GM12878 (cell line): ENCODE data around the gene APLP1. TPM values are rescaled to one million over a fixed set of nuclear protein-coding genes. Genes with fewer than 3 reads are reported as not detected.
A peak's percentile ranks its signal among the peaks of the same experiment; 100 is the strongest.

ENCODE experiments used
- ATAC-seq: fragments of 200-7000 bp; cut with Tn5 transposase; 3 replicates; pipeline ENCODE4 v1.9.1; 2020; ENCODE audit warnings: mild to moderate bottlenecking, moderate library complexity
- BruUV-seq: library from RNA; stranded (reverse); fragments of 400-500 nt; replicated peaks from 2 replicates; lab custom pipeline; 2021; lab: Mats Ljungman, UMichigan
- CTCF ChIA-PET: fragments of 300-600 bp; sonication (Branson Sonifier 250); formaldehyde crosslinking; extraction: SDS; loops from one replicate; lab custom pipeline; 2021; ENCODE audit warnings: inconsistent platforms; lab: Yijun Ruan, JAX
- POLR2A ChIA-PET: fragments of 350-600 bp; formaldehyde crosslinking; extraction: SDS; loops from one replicate; lab custom pipeline; 2021; ENCODE audit warnings: inconsistent platforms; lab: Charles Lee
- RAD21 ChIA-PET: fragments of 300-600 bp; sonication (Branson Sonifier 250); formaldehyde crosslinking; loops from one replicate; lab custom pipeline; 2023; ENCODE audit warnings: antibody characterized with exemption; ENCODE audit not compliant: unreplicated experiment; lab: Charles Lee
- SMC1A ChIA-PET: fragments of 300-600 bp; sonication (Branson Sonifier 250); formaldehyde crosslinking; loops from one replicate; lab custom pipeline; 2023; ENCODE audit not compliant: unreplicated experiment, uncharacterized antibody; lab: Charles Lee
- DNase-seq: peaks from one replicate; pipeline ENCODE4 v3.0.0-alpha.2; 2011; ENCODE audit warnings: low read depth, low spot score
- FAIRE-seq: peaks from 3 replicates; lab custom pipeline; 2011; peaks lifted over from hg19 to GRCh38; lab: Jason Lieb, UNC
- H2AFZ ChIP-seq: 2 replicates; pipeline ENCODE4 v1.6.0; 2011; ENCODE audit warnings: low read depth, low read length, control low read depth; ENCODE audit not compliant: control insufficient read depth
- H3K27ac ChIP-seq: 2 replicates; pipeline ENCODE4 v1.5.1; 2011; ENCODE audit warnings: control low read depth; ENCODE audit not compliant: control insufficient read depth, insufficient read depth
- H3K27me3 ChIP-seq, 2 experiments: replicated peaks in 1 of 2; 2 replicates each; pipeline versions ENCODE4 v1.6.0 to v1.6.1; 2011; ENCODE audit warnings: low read length in 1 of 2; ENCODE audit not compliant: control insufficient read depth in 2 of 2, insufficient read depth in 2 of 2
- H3K36me3 ChIP-seq, 2 experiments: 2 replicates each; pipeline ENCODE4 v1.5.1; 2011; ENCODE audit warnings: low read length in 1 of 2; ENCODE audit not compliant: control insufficient read depth in 2 of 2, insufficient read depth in 2 of 2
- H3K4me1 ChIP-seq: 2 replicates; pipeline ENCODE4 v1.6.1; 2011; ENCODE audit warnings: mild to moderate bottlenecking, low read length, moderate library complexity, mixed read lengths; ENCODE audit not compliant: control insufficient read depth, insufficient read depth
- H3K4me2 ChIP-seq: 2 replicates; pipeline ENCODE4 v1.6.0; 2011; ENCODE audit warnings: control low read depth; ENCODE audit not compliant: control insufficient read depth, insufficient read depth
- H3K4me3 ChIP-seq: fragments of 200-600 bp; sonication (generic); 2 replicates; pipeline ENCODE4 v1.5.1; 2016
- H3K79me2 ChIP-seq: 2 replicates; pipeline ENCODE4 v1.6.0; 2011; ENCODE audit warnings: low read length; ENCODE audit not compliant: control insufficient read depth, insufficient read depth
- H3K9ac ChIP-seq: 2 replicates; pipeline ENCODE4 v1.8.0; 2011; ENCODE audit warnings: low read length, control low read depth, mixed read lengths; ENCODE audit not compliant: control insufficient read depth, insufficient read depth
- H3K9me3 ChIP-seq: replicated peaks from 3 replicates; pipeline ENCODE4 v1.5.1; 2011; ENCODE audit warnings: mild to moderate bottlenecking, low read length; ENCODE audit not compliant: control insufficient read depth, insufficient read depth
- H4K20me1 ChIP-seq: 2 replicates; pipeline ENCODE4 v1.6.0; 2011; ENCODE audit not compliant: control insufficient read depth, insufficient read depth
- BRCA1 ChIP-seq: IDR thresholded peaks from 2 replicates; pipeline ENCODE4 v1.6.1; 2011; ENCODE audit warnings: low read depth, low read length, improper control_type of control experiment
- CHD2 ChIP-seq: IDR thresholded peaks from 2 replicates; pipeline ENCODE4 v1.6.1; 2011; ENCODE audit warnings: low read depth, low read length, improper control_type of control experiment, borderline replicate concordance
- CREM ChIP-seq: IDR thresholded peaks from 2 replicates; pipeline ENCODE4 v1.6.1; 2014; ENCODE audit warnings: antibody characterized with exemption, low read depth
- HDAC2 ChIP-seq: fragments of 200-600 bp; sonication (generic); IDR thresholded peaks from 2 replicates; pipeline ENCODE4 v1.6.1; 2017
- KLF5 ChIP-seq: fragments of 450-650 bp; IDR thresholded peaks from 2 replicates; pipeline ENCODE4 v1.6.1; 2014; ENCODE audit warnings: mild to moderate bottlenecking; ENCODE audit not compliant: partially characterized antibody
- NFYA ChIP-seq: IDR thresholded peaks from 2 replicates; pipeline ENCODE4 v1.6.1; 2011; ENCODE audit warnings: low read depth, mild to moderate bottlenecking, low read length, improper control_type of control experiment, borderline replicate concordance
- NR2F1 ChIP-seq: fragments of 450-650 bp; conservative IDR thresholded peaks from 2 replicates; pipeline ENCODE4 v1.6.1; 2017; ENCODE audit warnings: mild to moderate bottlenecking
- NRF1 ChIP-seq: conservative IDR thresholded peaks from 2 replicates; pipeline ENCODE4 v1.6.1; 2011; ENCODE audit warnings: mild to moderate bottlenecking, low read depth, low read length, improper control_type of control experiment
- POLR2AphosphoS2 ChIP-seq: IDR thresholded peaks from 2 replicates; pipeline ENCODE4 v1.6.1; 2011; ENCODE audit warnings: low read depth, mild to moderate bottlenecking, low read length, improper control_type of control experiment, moderate library complexity
- SIX5 ChIP-seq: IDR thresholded peaks from 2 replicates; pipeline ENCODE4 v1.6.1; 2011; ENCODE audit warnings: mild to moderate bottlenecking, low read depth, low read length, moderate library complexity; ENCODE audit not compliant: severe bottlenecking
- SMAD5 ChIP-seq: IDR thresholded peaks from 2 replicates; pipeline ENCODE4 v1.6.1; 2016; ENCODE audit warnings: antibody characterized with exemption, low read depth
- SMC3 ChIP-seq: IDR thresholded peaks from 2 replicates; pipeline ENCODE4 v1.6.1; 2011; ENCODE audit warnings: low read length, improper control_type of control experiment, borderline replicate concordance
- SPI1 ChIP-seq: IDR thresholded peaks from 2 replicates; pipeline ENCODE4 v1.6.1; 2011; ENCODE audit warnings: low read depth, mild to moderate bottlenecking, low read length, moderate library complexity, borderline replicate concordance; ENCODE audit not compliant: insufficient read depth
- SREBF1 ChIP-seq: IDR thresholded peaks from 2 replicates; pipeline ENCODE4 v1.6.1; 2012; ENCODE audit warnings: mild to moderate bottlenecking, low read length
- SREBF2 ChIP-seq: IDR thresholded peaks from 2 replicates; pipeline ENCODE4 v1.6.1; 2012; ENCODE audit warnings: mild to moderate bottlenecking, low read length
- SRF ChIP-seq, 2 experiments: IDR thresholded peaks; 2 replicates each; pipeline ENCODE4 v1.6.1; 2011; ENCODE audit warnings: low read depth in 2 of 2, low read length in 2 of 2, mild to moderate bottlenecking in 1 of 2, moderate library complexity in 1 of 2
- TAF1 ChIP-seq: IDR thresholded peaks from 2 replicates; pipeline ENCODE4 v1.6.1; 2011; ENCODE audit warnings: mild to moderate bottlenecking, low read depth, low read length, borderline replicate concordance
- ZNF217 ChIP-seq: fragments of 450-650 bp; IDR thresholded peaks from 2 replicates; pipeline ENCODE4 v1.6.1; 2017; ENCODE audit warnings: antibody characterized with exemption, mild to moderate bottlenecking
- WGBS: methylation state at CpG from one replicate; pipeline ENCODE4 v1.1.6; 2016; ENCODE audit warnings: low lambda C conversion rate; ENCODE audit not compliant: insufficient replicate concordance, insufficient coverage; ENCODE audit errors: missing lambda C conversion rate; 5-methylcytosine and 5-hydroxymethylcytosine counted together
- in situ Hi-C: fragments of 300-500 bp; cut with MboI; formaldehyde crosslinking; loops from 9 replicates; pipeline ENCODE4 v1.14.3; 2018; ENCODE audit warnings: mixed read lengths
- intact Hi-C: fragments of 100-400 bp; cut with micrococcal nuclease; formaldehyde crosslinking; loops from one replicate; pipeline ENCODE4 v1.14.2; 2022; ENCODE audit not compliant: unreplicated experiment
- polyA plus RNA-seq, 11 experiments: library from polyadenylated mRNA; depleted of rRNA in 4 of 11; unstranded in 6 of 11; stranded (reverse) in 5 of 11; fragments of >200 nt; fragmentation: Nextera tagmentation in 4 of 11; fragmentation: Illumina TruSeq in 1 of 11; extraction: Ambion mirVana in 4 of 11; extraction: Trizol in 1 of 11; gene quantifications; 1 replicate in 1 of 11; 2 replicates in 10 of 11; pipeline versions ENCODE4 v1.2.1 to v1.2.3, GENCODE V29; 2011 to 2016; ENCODE audit warnings: inconsistent platforms in 2 of 11, missing spikeins in 2 of 11, low read depth in 1 of 11
- total RNA-seq, 4 experiments: library from RNA; depleted of rRNA in 3 of 4; stranded (reverse); fragments of >200 nt in 3 of 4; fragmentation: Illumina TruSeq in 1 of 4; extraction: Trizol in 1 of 4; gene quantifications; 2 replicates each; pipeline versions ENCODE4 v1.2.1 to v1.2.3, GENCODE V29; 2013 to 2021
- TF ChIP-seq, protein P1 (sequence below): fragments of 450-650 bp; IDR thresholded peaks from 2 replicates; pipeline ENCODE4 v1.6.1; 2016; ENCODE audit warnings: mild to moderate bottlenecking
- TF ChIP-seq, protein P2 (sequence below): fragments of 450-650 bp; IDR thresholded peaks from 2 replicates; pipeline ENCODE4 v1.6.1; 2017; ENCODE audit warnings: mild to moderate bottlenecking, low read depth, inconsistent platforms; ENCODE audit not compliant: poor library complexity, severe bottlenecking

APLP1 gene
- total and polyA plus RNA-seq, 10 of the 15 experiments (the other 5 are each of a cell fraction or from before 2014, with no cell fraction given) = 0.07 to 2.2 (median 0.91) TPM; not detected in 1

DNA sequence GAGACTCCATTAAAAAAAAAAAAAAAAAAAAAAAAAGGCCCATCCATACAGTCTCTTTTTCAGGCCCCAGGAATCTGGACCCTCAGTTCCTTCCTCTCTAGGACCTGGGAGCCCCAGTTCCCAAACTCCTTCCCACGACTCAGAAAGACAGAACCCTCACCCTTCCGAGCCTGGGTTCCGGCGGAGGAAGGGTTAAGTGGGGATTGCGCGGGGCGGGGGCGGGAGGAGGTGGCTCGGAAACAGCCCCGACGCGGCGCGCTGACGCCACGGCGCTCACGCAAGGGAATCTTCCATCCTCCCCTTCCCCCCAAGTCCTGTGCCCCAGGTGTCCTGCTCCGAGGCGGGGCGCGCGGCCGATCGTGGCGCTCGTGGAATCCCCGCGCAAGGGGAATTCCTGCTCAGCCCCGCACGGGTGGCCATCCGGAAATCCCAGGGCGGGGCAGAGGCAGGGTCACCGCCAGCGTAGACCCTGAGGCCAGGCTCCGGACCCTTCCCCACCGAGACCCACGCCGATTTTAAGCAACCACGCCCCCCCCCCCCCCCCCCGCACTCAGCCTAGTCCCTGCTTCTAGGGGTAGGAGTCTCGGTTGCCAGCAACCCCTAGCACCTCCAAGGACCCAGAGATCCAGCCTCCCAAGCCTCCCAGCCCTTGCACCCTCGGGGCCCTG is 31.3 kb downstream of the APLP1 start:
- under 1% methylated on average over 33 of the region's 43 CpGs for WGBS
- TF ChIP-seq CREM (peak; percentile 93), NRF1 (no peak), SRF (IDR thresholded peaks at IDR 0.05; ENCODE audit: low read depth in 2 of 2, low read length in 2 of 2) (0 out of 4 replicates have a peak, but pooled peaks of 1 of the 2 experiments have one; percentile 29), ZNF217 (0 out of 2 replicates have a peak, but pooled peaks have one; percentile 28), CHD2 (peak; percentile 88), SMAD5 (no peak), POLR2AphosphoS2 (peak; percentile 11; the same call in 1 of the 2 replicates), SMC3 (no peak), KLF5 (no peak), HDAC2 (no peak), TAF1 (no peak), SPI1 (no peak), SIX5 (no peak), BRCA1 (no peak), NFYA (no peak), SREBF1 (no peak), NR2F1 (peak; percentile 79; the same call in 1 of the 2 replicates), SREBF2 (no peak)
- TF ChIP-seq, protein P1, sequence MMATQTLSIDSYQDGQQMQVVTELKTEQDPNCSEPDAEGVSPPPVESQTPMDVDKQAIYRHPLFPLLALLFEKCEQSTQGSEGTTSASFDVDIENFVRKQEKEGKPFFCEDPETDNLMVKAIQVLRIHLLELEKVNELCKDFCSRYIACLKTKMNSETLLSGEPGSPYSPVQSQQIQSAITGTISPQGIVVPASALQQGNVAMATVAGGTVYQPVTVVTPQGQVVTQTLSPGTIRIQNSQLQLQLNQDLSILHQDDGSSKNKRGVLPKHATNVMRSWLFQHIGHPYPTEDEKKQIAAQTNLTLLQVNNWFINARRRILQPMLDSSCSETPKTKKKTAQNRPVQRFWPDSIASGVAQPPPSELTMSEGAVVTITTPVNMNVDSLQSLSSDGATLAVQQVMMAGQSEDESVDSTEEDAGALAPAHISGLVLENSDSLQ = peak; percentile 23; the same call in 1 of the 2 replicates
- TF ChIP-seq, protein P2, sequence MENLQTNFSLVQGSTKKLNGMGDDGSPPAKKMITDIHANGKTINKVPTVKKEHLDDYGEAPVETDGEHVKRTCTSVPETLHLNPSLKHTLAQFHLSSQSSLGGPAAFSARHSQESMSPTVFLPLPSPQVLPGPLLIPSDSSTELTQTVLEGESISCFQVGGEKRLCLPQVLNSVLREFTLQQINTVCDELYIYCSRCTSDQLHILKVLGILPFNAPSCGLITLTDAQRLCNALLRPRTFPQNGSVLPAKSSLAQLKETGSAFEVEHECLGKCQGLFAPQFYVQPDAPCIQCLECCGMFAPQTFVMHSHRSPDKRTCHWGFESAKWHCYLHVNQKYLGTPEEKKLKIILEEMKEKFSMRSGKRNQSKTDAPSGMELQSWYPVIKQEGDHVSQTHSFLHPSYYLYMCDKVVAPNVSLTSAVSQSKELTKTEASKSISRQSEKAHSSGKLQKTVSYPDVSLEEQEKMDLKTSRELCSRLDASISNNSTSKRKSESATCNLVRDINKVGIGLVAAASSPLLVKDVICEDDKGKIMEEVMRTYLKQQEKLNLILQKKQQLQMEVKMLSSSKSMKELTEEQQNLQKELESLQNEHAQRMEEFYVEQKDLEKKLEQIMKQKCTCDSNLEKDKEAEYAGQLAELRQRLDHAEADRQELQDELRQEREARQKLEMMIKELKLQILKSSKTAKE = no peak

More for the DNA sequence above, 31.3 kb downstream of the APLP1 start:
- DNase-seq (peak; percentile 78), FAIRE-seq (peak; percentile 56), ATAC-seq (peak; percentile 69)
- POLR2A ChIA-PET = interaction anchor here (1.3 to 1.4 kb wide), 2 partner anchors 12 to 185 kb away, joined by 3 to 8 read pairs; no protein-coding TSS in a partner anchor
- intact Hi-C loops = loop anchor here (1.0 to 5.0 kb wide), 2 partner anchors 32 to 187 kb away; no protein-coding TSS in a partner anchor
- CTCF ChIA-PET = no interaction called here
- in situ Hi-C loops = loop anchor here (10.0 kb wide), 1 partner anchor 565 kb away; no protein-coding TSS in a partner anchor
- H3K4me1 ChIP-seq = peaks cover 37% of the 10 kb centered on the region
- peak overlapping the region; percentile 98 for H3K4me2 ChIP-seq
- peak overlapping the region; percentile 96 for H3K27ac ChIP-seq
- H3K9me3 ChIP-seq = no peaks in the 10 kb centered on the region
- RAD21 ChIA-PET = interaction anchor here (1.0 to 1.4 kb wide), 3 partner anchors 10 to 30 kb away, joined by 4 read pairs; no protein-coding TSS in a partner anchor
- H3K9ac ChIP-seq = peak overlapping the region; percentile 95
- H3K36me3 ChIP-seq = peaks cover 8 to 10% of the 10 kb centered on the region in 2 experiments; a peak in 3 of 4 replicates
- H3K79me2 ChIP-seq = peaks cover 36% of the 10 kb centered on the region
- SMC1A ChIA-PET = interaction anchor here (0.7 to 1.7 kb wide), 2 partner anchors 16 to 32 kb away, joined by 3 to 6 read pairs; no protein-coding TSS in a partner anchor
- peak overlapping the region; percentile 40; the same call in 1 of the 2 replicates for H2AFZ ChIP-seq
- H3K4me3 ChIP-seq = peak overlapping the region; percentile 96
- no peaks in the 10 kb centered on the region for H3K27me3 ChIP-seq
- no TSS peak for BruUV-seq
- no peaks in the 10 kb centered on the region for H4K20me1 ChIP-seq
